Esophagus squamous epithelium (tissue), 4 donors: ENCODE results near the gene RHBDL3.

Experiments
- CTCF ChIP-seq, 6 experiments: fragments of 450-650 bp in 4 of 6; fragments of 200-600 bp in 2 of 6; sonication (generic) in 2 of 6; IDR thresholded peaks; one replicate each; pipeline ENCODE4 v1.5.1; 2016 to 2019; ENCODE audit warnings: antibody characterized with exemption in 6 of 6, mild to moderate bottlenecking in 4 of 6, moderate library complexity in 4 of 6
- POLR2A ChIP-seq, 4 donors: fragments of 450-650 bp; IDR thresholded peaks; one replicate each; pipeline ENCODE4 v1.6.1; 2017; ENCODE audit warnings: antibody characterized with exemption in 4 of 4, mild to moderate bottlenecking in 4 of 4, moderate library complexity in 3 of 4

GRCh38 chr17:32261936-32262510 lies 3.6 kb upstream of the RHBDL3 start:
- no peak for TF ChIP-seq CTCF (IDR thresholded peaks at IDR 0.05)
- no peak for TF ChIP-seq POLR2A (IDR thresholded peaks at IDR 0.05)
